H1 (cell line): ENCODE measurements around the gene MTG1. TPM values are rescaled to one million over a fixed set of nuclear protein-coding genes. Genes with fewer than 3 reads are reported as not detected.
"Not testable (repeated sequence)": the region's sequence is repeated elsewhere in the genome, so short reads cannot be mapped to it uniquely, and the experiment has no call there.

Source experiments
- CTCF ChIA-PET: fragments of 300-600 bp; sonication (Branson Sonifier 250); formaldehyde crosslinking; loops from one replicate; lab custom pipeline; 2021; ENCODE audit not compliant: partially characterized antibody; lab: Charles Lee
- POLR2A ChIA-PET: fragments of 300-600 bp; sonication (Branson Sonifier 250); formaldehyde crosslinking; loops from one replicate; lab custom pipeline; 2021; ENCODE audit warnings: inconsistent platforms; ENCODE audit not compliant: partially characterized antibody; lab: Charles Lee
- DNase-seq, 2 experiments: peaks; one replicate each; pipeline versions ENCODE4 v3.0.0 to v3.0.0-alpha.2; 2010 to 2022; ENCODE audit warnings: low spot score in 2 of 2, low read depth in 1 of 2, mixed read lengths in 1 of 2
- FAIRE-seq: peaks from 2 replicates; lab custom pipeline; 2011; peaks lifted over from hg19 to GRCh38; lab: Jason Lieb, UNC
- H2AFZ ChIP-seq: 2 replicates; pipeline ENCODE4 v1.8.1; 2012; ENCODE audit warnings: low read length, inconsistent platforms
- H2AK5ac ChIP-seq: 2 replicates; pipeline ENCODE4 v1.6.1; 2013; ENCODE audit warnings: low read depth, low read length
- H2BK120ac ChIP-seq: replicated peaks from 2 replicates; pipeline ENCODE3; 2013; ENCODE audit warnings: low read depth, low read length, inconsistent platforms
- H2BK12ac ChIP-seq: 2 replicates; pipeline ENCODE4 v1.6.1; 2013; ENCODE audit warnings: low read depth, low read length
- H2BK15ac ChIP-seq: 2 replicates; pipeline ENCODE4 v1.6.1; 2013; ENCODE audit warnings: low read length
- H2BK20ac ChIP-seq: 2 replicates; pipeline ENCODE4 v1.6.1; 2013; ENCODE audit warnings: low read length
- H2BK5ac ChIP-seq: 2 replicates; pipeline ENCODE4 v1.6.1; 2013; ENCODE audit warnings: low read depth, low read length
- H3K14ac ChIP-seq: 2 replicates; pipeline ENCODE4 v1.6.1; 2013; ENCODE audit warnings: inconsistent platforms; ENCODE audit not compliant: insufficient read length
- H3K18ac ChIP-seq: 2 replicates; pipeline ENCODE4 v1.6.1; 2013; ENCODE audit warnings: low read length; ENCODE audit errors: extremely low read depth
- H3K23ac ChIP-seq: 2 replicates; pipeline ENCODE4 v1.6.1; 2013; ENCODE audit warnings: inconsistent platforms; ENCODE audit not compliant: insufficient read length
- H3K23me2 ChIP-seq: 2 replicates; pipeline ENCODE4 v1.6.1; 2013; ENCODE audit warnings: low read depth, low read length
- H3K27ac ChIP-seq: 2 replicates; pipeline ENCODE4 v1.6.1; 2011; ENCODE audit warnings: low read depth, low read length, inconsistent platforms
- H3K27me3 ChIP-seq, 4 experiments: replicated peaks in 1 of 4; 1 replicate in 1 of 4; 2 replicates in 3 of 4; pipeline versions ENCODE4 v1.6.1 to v1.8.1; 2011 to 2013; ENCODE audit warnings: low read length in 3 of 4, mild to moderate bottlenecking in 3 of 4, inconsistent platforms in 2 of 4, mixed read lengths in 2 of 4, moderate library complexity in 1 of 4; ENCODE audit not compliant: control insufficient read depth in 3 of 4, insufficient read depth in 3 of 4; ENCODE audit errors: extremely low read depth in 1 of 4
- H3K36me3 ChIP-seq, 4 experiments: 2 replicates each; pipeline versions ENCODE4 v1.6.1 to v1.8.1; 2011 to 2013; ENCODE audit warnings: mild to moderate bottlenecking in 4 of 4, low read length in 3 of 4, moderate library complexity in 2 of 4, control low read depth in 1 of 4, inconsistent platforms in 1 of 4; ENCODE audit not compliant: insufficient read depth in 4 of 4, control insufficient read depth in 2 of 4
- H3K4ac ChIP-seq: replicated peaks from 2 replicates; pipeline ENCODE3; 2013; ENCODE audit warnings: low read length, low read depth, mixed read lengths, inconsistent platforms; ENCODE audit not compliant: insufficient read length
- H3K4me1 ChIP-seq, 4 experiments: replicated peaks in 1 of 4; 1 replicate in 1 of 4; 2 replicates in 3 of 4; pipeline versions ENCODE4 v1.6.1 to v1.8.1; 2011 to 2013; ENCODE audit warnings: low read length in 3 of 4, inconsistent platforms in 2 of 4, mixed read lengths in 1 of 4; ENCODE audit not compliant: insufficient read depth in 4 of 4, control insufficient read depth in 3 of 4
- H3K4me2 ChIP-seq, 2 experiments: 2 replicates each; pipeline versions ENCODE4 v1.6.1 to v1.8.1; 2011 to 2013; ENCODE audit warnings: low read depth in 2 of 2, low read length in 2 of 2, control low read depth in 1 of 2, inconsistent platforms in 1 of 2, mild to moderate bottlenecking in 1 of 2; ENCODE audit not compliant: insufficient read depth in 1 of 2
- H3K4me3 ChIP-seq, 4 experiments: fragments of 200-600, 300-600 bp in 1 of 4; sonication (generic), shearing (Covaris generic), sonication (Bioruptor Twin) in 1 of 4; 2 replicates each; pipeline versions ENCODE4 v1.5.1 to v1.8.1; 2011 to 2016; ENCODE audit warnings: low read length in 4 of 4, low read depth in 3 of 4, control low read depth in 2 of 4, inconsistent platforms in 2 of 4, mild to moderate bottlenecking in 2 of 4, mixed read lengths in 1 of 4, moderate library complexity in 1 of 4; ENCODE audit not compliant: insufficient read depth in 2 of 4; ENCODE audit errors: extremely low read depth in 1 of 4
- H3K56ac ChIP-seq: replicated peaks from 2 replicates; pipeline ENCODE3; 2013; ENCODE audit warnings: low read depth, mild to moderate bottlenecking, mixed read lengths, low read length, inconsistent platforms; ENCODE audit not compliant: insufficient read length
- H3K79me1 ChIP-seq: 2 replicates; pipeline ENCODE4 v1.6.1; 2013; ENCODE audit warnings: low read depth, low read length, control low read depth
- H3K79me2 ChIP-seq, 2 experiments: 2 replicates each; pipeline versions ENCODE4 v1.6.1 to v1.8.1; 2012 to 2013; ENCODE audit warnings: low read length in 2 of 2, mild to moderate bottlenecking in 2 of 2, inconsistent platforms in 1 of 2; ENCODE audit not compliant: insufficient read depth in 2 of 2, control insufficient read depth in 1 of 2
- H3K9ac ChIP-seq, 4 experiments: replicated peaks in 1 of 4; 1 replicate in 1 of 4; 2 replicates in 3 of 4; pipeline versions ENCODE4 v1.6.1 to v1.8.1; 2011 to 2013; ENCODE audit warnings: low read depth in 3 of 4, low read length in 3 of 4, control low read depth in 2 of 4, mild to moderate bottlenecking in 2 of 4, moderate library complexity in 2 of 4, inconsistent platforms in 1 of 4; ENCODE audit errors: extremely low read depth in 1 of 4
- H3K9me3 ChIP-seq, 2 experiments: 2 replicates each; pipeline versions ENCODE4 v1.6.1 to v1.8.1; 2012 to 2013; ENCODE audit warnings: mild to moderate bottlenecking in 2 of 2, moderate library complexity in 2 of 2, control low read depth in 1 of 2, inconsistent platforms in 1 of 2, low read depth in 1 of 2, low read length in 1 of 2, mixed read lengths in 1 of 2; ENCODE audit not compliant: insufficient read depth in 2 of 2
- H4K20me1 ChIP-seq, 2 experiments: replicated peaks in 1 of 2; 2 replicates each; pipeline versions ENCODE3 to v1.8.1; 2011 to 2013; ENCODE audit warnings: inconsistent platforms in 2 of 2, low read length in 2 of 2, mild to moderate bottlenecking in 1 of 2; ENCODE audit not compliant: insufficient read depth in 2 of 2, control insufficient read depth in 1 of 2
- H4K5ac ChIP-seq: 2 replicates; pipeline ENCODE4 v1.6.1; 2013; ENCODE audit warnings: low read length, low read depth, mixed read lengths, inconsistent platforms; ENCODE audit not compliant: insufficient read length
- H4K8ac ChIP-seq: 2 replicates; pipeline ENCODE4 v1.8.0; 2013; ENCODE audit warnings: mild to moderate bottlenecking, moderate library complexity, low read length, inconsistent platforms; ENCODE audit not compliant: insufficient read depth; ENCODE audit errors: extremely low read depth
- H4K91ac ChIP-seq: replicated peaks from 2 replicates; pipeline ENCODE3; 2013; ENCODE audit warnings: low read length, mixed read lengths, inconsistent platforms; ENCODE audit not compliant: insufficient read length
- WGBS, 2 experiments: shearing (Covaris generic) in 1 of 2; methylation state at CpG; one replicate each; pipeline versions ENCODE4 v1.1.6 to v1.1.7; 2013 to 2015; ENCODE audit warnings: low lambda C conversion rate in 2 of 2, mixed read lengths in 2 of 2, inconsistent platforms in 1 of 2, low coverage in 1 of 2, missing lambda C conversion rate in 1 of 2; ENCODE audit not compliant: insufficient replicate concordance in 2 of 2, insufficient coverage in 1 of 2, insufficient read length in 1 of 2; ENCODE audit errors: extremely low coverage in 1 of 2, missing lambda C conversion rate in 1 of 2; 5-methylcytosine and 5-hydroxymethylcytosine counted together
- polyA plus RNA-seq, 7 experiments: library from polyadenylated mRNA; depleted of rRNA in 3 of 7; stranded (reverse) in 5 of 7; unstranded in 2 of 7; fragments of >200 nt in 5 of 7; fragments of 200-250 nt in 2 of 7; gene quantifications; 1 replicate in 5 of 7; 2 replicates in 1 of 7; 4 replicates in 1 of 7; pipeline versions ENCODE4 v1.2.1 to v1.2.3, GENCODE V29; 2011 to 2013; ENCODE audit warnings: missing spikeins in 2 of 7, mixed read lengths in 2 of 7
- total RNA-seq: library from RNA; stranded (reverse); fragmentation: NEBNext Ultra II Directional; extraction: Animal tissue kit (Norgen Biotek cat#: 25700); gene quantifications from 2 replicates; pipeline ENCODE4 v1.2.1, GENCODE V29; 2021

The MTG1 gene
- total and polyA plus RNA-seq, 2 of the 8 experiments (the other 6 are each of a cell fraction or from before 2014, with no cell fraction given): 56.6 to 81.6 TPM

DNA sequence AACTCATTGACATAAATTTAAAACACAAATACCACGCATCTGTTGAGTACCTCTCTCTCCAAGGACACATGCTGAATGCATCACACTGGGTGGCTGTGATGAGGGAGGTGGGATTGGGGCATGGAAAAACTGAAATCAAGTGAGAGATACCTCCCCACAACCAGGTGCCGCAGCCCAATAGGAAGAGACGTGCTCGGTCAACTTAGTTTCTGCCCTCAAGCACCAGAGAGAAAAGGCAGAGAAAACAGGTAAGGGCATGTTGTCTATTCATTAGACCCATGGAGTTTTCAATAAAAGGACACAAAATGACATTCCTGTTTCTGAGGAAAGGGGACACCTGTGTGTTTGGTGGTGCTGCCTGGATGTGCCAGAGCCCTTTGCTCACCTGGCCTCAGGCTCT lies 35.6 kb downstream of the MTG1 start:
- H4K8ac ChIP-seq, H3K23me2 ChIP-seq, H3K56ac ChIP-seq, H3K4ac ChIP-seq, H3K23ac ChIP-seq, H3K36me3 ChIP-seq, H2AK5ac ChIP-seq, H3K4me1 ChIP-seq, DNase-seq, H4K91ac ChIP-seq, H2BK120ac ChIP-seq, FAIRE-seq, H2BK15ac ChIP-seq, H2BK12ac ChIP-seq, CTCF ChIA-PET, H3K79me1 ChIP-seq, H3K27me3 ChIP-seq, H4K5ac ChIP-seq, H2AFZ ChIP-seq, H2BK5ac ChIP-seq, H3K18ac ChIP-seq, H4K20me1 ChIP-seq, H3K14ac ChIP-seq, H3K79me2 ChIP-seq, H2BK20ac ChIP-seq, H3K4me2 ChIP-seq, H3K4me3 ChIP-seq, H3K9ac ChIP-seq, POLR2A ChIA-PET, H3K27ac ChIP-seq: not testable (repeated sequence)
- WGBS, 2 experiments: 91% methylated on average over 3 of the region's 4 CpGs; no CpG with 5 or more reads in 1 of the 2 experiments
- H3K9me3 ChIP-seq: peaks cover 0 to 24% of the 10 kb centered on the region in 2 experiments; a peak in 3 of 4 replicates

- H3K79me2 ChIP-seq, DNase-seq, H2BK20ac ChIP-seq, H2BK15ac ChIP-seq, FAIRE-seq, H4K8ac ChIP-seq, H3K9ac ChIP-seq, H2BK5ac ChIP-seq, H3K23me2 ChIP-seq, H3K56ac ChIP-seq, H3K14ac ChIP-seq, H3K79me1 ChIP-seq, H3K23ac ChIP-seq, H3K4me1 ChIP-seq, H3K4me3 ChIP-seq, H3K18ac ChIP-seq, H4K20me1 ChIP-seq, H3K4me2 ChIP-seq, H2BK12ac ChIP-seq, H3K27ac ChIP-seq, H3K27me3 ChIP-seq, POLR2A ChIA-PET, H3K4ac ChIP-seq, H4K5ac ChIP-seq, H2BK120ac ChIP-seq, H2AK5ac ChIP-seq, CTCF ChIA-PET, H3K36me3 ChIP-seq, H2AFZ ChIP-seq, H4K91ac ChIP-seq: not testable (repeated sequence)
- 75% methylated on average over 5 of the region's 9 CpGs; no CpG with 5 or more reads in 1 of the 2 experiments for WGBS, 2 experiments
- peaks cover 3 to 30% of the 10 kb centered on the region in 2 experiments for H3K9me3 ChIP-seq
Measured at GRCh38 chr10:133431888-133432613, 38.1 kb downstream of the MTG1 start.
